Loucy (cell line): ENCODE measurements around the gene SNX25.

Source experiments
- H2AFZ ChIP-seq: fragments of 200-600 bp; sonication (generic); 2 replicates; pipeline ENCODE4 v1.6.0; 2016; ENCODE audit warnings: antibody characterized with exemption, mild to moderate bottlenecking, low read length, moderate library complexity
- H3F3A ChIP-seq: fragments of 200-600 bp; 2 replicates; pipeline ENCODE4 v1.6.0; 2016; ENCODE audit warnings: antibody characterized with exemption, low read depth, mild to moderate bottlenecking
- H3K27me3 ChIP-seq: fragments of 200-600 bp; sonication (generic); 2 replicates; pipeline ENCODE4 v1.6.1; 2014; ENCODE audit warnings: low read length, mild to moderate bottlenecking; ENCODE audit not compliant: insufficient read depth, poor library complexity, severe bottlenecking
- H3K36me3 ChIP-seq: fragments of 200-600 bp; sonication (generic); 2 replicates; pipeline ENCODE4 v1.6.1; 2016; ENCODE audit warnings: low read length; ENCODE audit not compliant: insufficient read depth
- H3K4me1 ChIP-seq: fragments of 200-600 bp; sonication (generic); 2 replicates; pipeline ENCODE4 v1.5.1; 2014; ENCODE audit warnings: low read length, mild to moderate bottlenecking; ENCODE audit not compliant: insufficient read depth, poor library complexity, severe bottlenecking
- H3K4me2 ChIP-seq: fragments of 200-600 bp; sonication (generic); 2 replicates; pipeline ENCODE4 v1.6.0; 2014; ENCODE audit warnings: antibody characterized with exemption, low read length, low read depth, mild to moderate bottlenecking; ENCODE audit not compliant: poor library complexity, severe bottlenecking
- H3K4me3 ChIP-seq: fragments of 200-600 bp; sonication (generic); 2 replicates; pipeline ENCODE4 v1.5.1; 2014; ENCODE audit warnings: low read length, mild to moderate bottlenecking, mixed read lengths; ENCODE audit not compliant: poor library complexity, severe bottlenecking
- H3K79me2 ChIP-seq: fragments of 200-600 bp; sonication (generic); 2 replicates; pipeline ENCODE4 v1.6.1; 2014; ENCODE audit warnings: low read length; ENCODE audit not compliant: insufficient read depth
- H3K9ac ChIP-seq: fragments of 200-600 bp; sonication (generic); 2 replicates; pipeline ENCODE4 v1.6.0; 2014; ENCODE audit warnings: mild to moderate bottlenecking, low read depth, low read length, moderate library complexity; ENCODE audit not compliant: poor library complexity, severe bottlenecking
- H3K9me2 ChIP-seq: fragments of 200-600 bp; sonication (generic); replicated peaks from 2 replicates; pipeline ENCODE4 v1.6.1; 2016; ENCODE audit warnings: low read depth, low read length, mixed read lengths
- H3K9me3 ChIP-seq: fragments of 200-600 bp; sonication (generic); 2 replicates; pipeline ENCODE4 v1.6.1; 2014; ENCODE audit warnings: mild to moderate bottlenecking, antibody characterized with exemption, low read length, low read depth; ENCODE audit not compliant: insufficient read depth
- H4K20me1 ChIP-seq: fragments of 200-600 bp; sonication (generic); 2 replicates; pipeline ENCODE4 v1.6.0; 2014; ENCODE audit warnings: antibody characterized with exemption, low read length, mild to moderate bottlenecking; ENCODE audit not compliant: insufficient read depth, poor library complexity, severe bottlenecking
- CTCF ChIP-seq: fragments of 200-600 bp; sonication (generic); conservative IDR thresholded peaks from 2 replicates; pipeline ENCODE4 v1.5.1; 2014; ENCODE audit warnings: mild to moderate bottlenecking, antibody characterized with exemption, low read length
- EZH2phosphoT487 ChIP-seq: fragments of 200-600 bp; IDR thresholded peaks from 2 replicates; pipeline ENCODE4 v1.6.1; 2018; ENCODE audit warnings: antibody characterized with exemption, mild to moderate bottlenecking, moderate library complexity, borderline replicate concordance

The SNX25 gene

GRCh38 chr4:185209031-185209851 is at the start of gene SNX25:
SNX25 (plus strand) TSS chr4:185209598; CDS start chr4:185209827, 229 bp downstream.
- H3K4me3 ChIP-seq: no peak within 1 kb of the TSS
- no peaks in the 10 kb centered on the region for H3K9me3 ChIP-seq
- H3K4me2 ChIP-seq: no peak within 1 kb of the TSS
- no peaks in the 10 kb centered on the region for H4K20me1 ChIP-seq
- H3F3A ChIP-seq: no peaks in the 10 kb centered on the region
- H2AFZ ChIP-seq: no peak within 1 kb of the TSS
- no peaks in the 10 kb centered on the region for H3K36me3 ChIP-seq
- no peaks in the 10 kb centered on the region for H3K27me3 ChIP-seq
- H3K4me1 ChIP-seq: peaks cover 8% of the 10 kb centered on the region
- no peak within 1 kb of the TSS for H3K9ac ChIP-seq
- no peaks in the 10 kb centered on the region for H3K9me2 ChIP-seq
- no peak for TF ChIP-seq CTCF
- TF ChIP-seq EZH2phosphoT487: no peak
- no peaks in the 10 kb centered on the region for H3K79me2 ChIP-seq

GRCh38 chr4:185165605-185166063 is 43.8 kb upstream of the SNX25 start:
- no peaks in the 10 kb centered on the region for H3K9me3 ChIP-seq
- H3K27me3 ChIP-seq: peaks cover 10% of the 10 kb centered on the region
- no peaks in the 10 kb centered on the region for H3K79me2 ChIP-seq
- peaks cover 5% of the 10 kb centered on the region for H3K4me1 ChIP-seq
- H3K9me2 ChIP-seq: no peaks in the 10 kb centered on the region
- H2AFZ ChIP-seq: no peak overlapping the region
- H3K4me3 ChIP-seq: no peak overlapping the region
- peaks cover 35% of the 10 kb centered on the region; the same call in 1 of the 2 replicates for H3K36me3 ChIP-seq
- H3K9ac ChIP-seq: no peak overlapping the region
- no peak for TF ChIP-seq CTCF
- no peak; the same call in 1 of the 2 replicates for TF ChIP-seq EZH2phosphoT487
- no peaks in the 10 kb centered on the region for H3F3A ChIP-seq
- H4K20me1 ChIP-seq: peaks cover 29% of the 10 kb centered on the region
- no peak overlapping the region for H3K4me2 ChIP-seq

GRCh38 chr4:185167234-185167633 is 42.2 kb upstream of the SNX25 start:
- peaks cover 10% of the 10 kb centered on the region for H3K27me3 ChIP-seq
- H3K4me2 ChIP-seq: no peak overlapping the region
- no peak overlapping the region for H2AFZ ChIP-seq
- TF ChIP-seq CTCF: no peak
- TF ChIP-seq EZH2phosphoT487: no peak
- H3K4me1 ChIP-seq: peaks cover 5% of the 10 kb centered on the region
- no peaks in the 10 kb centered on the region for H3F3A ChIP-seq
- H4K20me1 ChIP-seq: peaks cover 29% of the 10 kb centered on the region
- no peaks in the 10 kb centered on the region for H3K79me2 ChIP-seq
- peaks cover 25% of the 10 kb centered on the region; the same call in 1 of the 2 replicates for H3K36me3 ChIP-seq
- no peaks in the 10 kb centered on the region for H3K9me2 ChIP-seq
- no peak overlapping the region for H3K4me3 ChIP-seq
- H3K9ac ChIP-seq: no peak overlapping the region
- H3K9me3 ChIP-seq: no peaks in the 10 kb centered on the region
